SK-N-SH (cell line): ENCODE results near the gene TNN. TPM values are rescaled to one million over a fixed set of nuclear protein-coding genes. Genes with fewer than 3 reads are reported as not detected.

ENCODE experiments used
- CTCF ChIA-PET: fragments of 300-600, 350-600 bp; formaldehyde crosslinking; extraction: SDS; loops from one replicate; lab custom pipeline; 2021; lab: Yijun Ruan, JAX
- POLR2A ChIA-PET: fragments of 350-600 bp; sonication (Branson Sonifier 250); formaldehyde crosslinking; extraction: SDS; loops from one replicate; lab custom pipeline; 2020; ENCODE audit warnings: antibody characterized with exemption, inconsistent platforms; lab: Yijun Ruan, JAX
- DNase-seq: peaks from one replicate; pipeline ENCODE4 v3.0.0; 2012
- H2AFZ ChIP-seq: fragments of 200-600 bp; sonication (generic); 2 replicates; pipeline ENCODE4 v1.8.1; 2016; ENCODE audit warnings: antibody characterized with exemption, mild to moderate bottlenecking, low read depth
- H3F3A ChIP-seq: fragments of 200-600 bp; sonication (generic); replicated peaks from 2 replicates; pipeline ENCODE3; 2016; ENCODE audit warnings: antibody characterized with exemption, mild to moderate bottlenecking; ENCODE audit not compliant: insufficient read depth
- H3K27ac ChIP-seq, 2 experiments: fragments of 200-500 bp in 1 of 2; fragments of 200-600 bp in 1 of 2; sonication (Bioruptor generic) in 1 of 2; sonication (generic), shearing (Covaris generic) in 1 of 2; 2 replicates each; pipeline versions ENCODE4 v1.5.1 to v1.6.1; 2014 to 2016; ENCODE audit warnings: low read depth in 2 of 2, inconsistent platforms in 1 of 2, low read length in 1 of 2, mild to moderate bottlenecking in 1 of 2, mixed read lengths in 1 of 2
- H3K27me3 ChIP-seq: fragments of 200-600 bp; sonication (generic), shearing (Covaris generic); 2 replicates; pipeline ENCODE4 v1.6.1; 2016; ENCODE audit warnings: mixed run types; ENCODE audit not compliant: insufficient read depth
- H3K36me3 ChIP-seq, 2 experiments: fragments of 200-500 bp in 1 of 2; fragments of 200-600 bp in 1 of 2; sonication (Bioruptor generic) in 1 of 2; sonication (generic) in 1 of 2; replicated peaks in 1 of 2; 2 replicates each; pipeline versions ENCODE3 to v1.5.1; 2014 to 2016; ENCODE audit warnings: low read length in 1 of 2, mild to moderate bottlenecking in 1 of 2; ENCODE audit not compliant: insufficient read depth in 2 of 2, control insufficient read depth in 1 of 2
- H3K4me1 ChIP-seq, 2 experiments: fragments of 200-500 bp in 1 of 2; fragments of 200-600 bp in 1 of 2; sonication (Bioruptor generic) in 1 of 2; sonication (generic), shearing (Covaris generic) in 1 of 2; 2 replicates each; pipeline versions ENCODE4 v1.5.1 to v1.6.1; 2014 to 2016; ENCODE audit warnings: low read depth in 1 of 2, low read length in 1 of 2, mixed run types in 1 of 2; ENCODE audit not compliant: insufficient read depth in 2 of 2, control insufficient read depth in 1 of 2
- H3K4me2 ChIP-seq: fragments of 200-600 bp; sonication (generic), shearing (Covaris generic); 2 replicates; pipeline ENCODE4 v1.6.1; 2017; ENCODE audit warnings: mixed run types
- H3K4me3 ChIP-seq, 2 experiments: fragments of 200-500 bp in 1 of 2; fragments of 200-600 bp in 1 of 2; sonication (Bioruptor generic) in 1 of 2; sonication (generic), shearing (Covaris generic) in 1 of 2; 2 replicates each; pipeline versions ENCODE4 v1.5.1 to v1.8.1; 2014 to 2016; ENCODE audit warnings: low read depth in 2 of 2, inconsistent platforms in 1 of 2, low read length in 1 of 2, mild to moderate bottlenecking in 1 of 2, mixed read lengths in 1 of 2, moderate library complexity in 1 of 2
- H3K79me2 ChIP-seq: fragments of 200-600 bp; sonication (generic); 2 replicates; pipeline ENCODE4 v1.8.1; 2017; ENCODE audit warnings: mild to moderate bottlenecking; ENCODE audit not compliant: insufficient read depth
- H3K9ac ChIP-seq: fragments of 200-600 bp; sonication (generic); 2 replicates; pipeline ENCODE4 v1.6.1; 2017; ENCODE audit warnings: mixed run types
- H3K9me2 ChIP-seq: fragments of 200-600 bp; sonication (generic); 2 replicates; pipeline ENCODE4 v1.6.1; 2017; ENCODE audit warnings: mixed run types
- H3K9me3 ChIP-seq: fragments of 200-600 bp; sonication (generic); 2 replicates; pipeline ENCODE4 v1.6.1; 2017; ENCODE audit warnings: mixed run types, mild to moderate bottlenecking, moderate library complexity
- H4K20me1 ChIP-seq: fragments of 200-600 bp; sonication (generic); 2 replicates; pipeline ENCODE4 v1.6.1; 2017; ENCODE audit warnings: mild to moderate bottlenecking, mixed run types; ENCODE audit not compliant: insufficient read depth
- NRF1 ChIP-seq: IDR thresholded peaks from 2 replicates; pipeline ENCODE4 v1.6.1; 2012; ENCODE audit warnings: low read depth, mild to moderate bottlenecking, low read length
- RCOR1 ChIP-seq: fragments of 150-350 bp; IDR thresholded peaks from 2 replicates; pipeline ENCODE4 v1.6.1; 2017; ENCODE audit warnings: antibody characterized with exemption, low read length
- RFX5 ChIP-seq: IDR thresholded peaks from 2 replicates; pipeline ENCODE4 v1.6.1; 2012; ENCODE audit warnings: mild to moderate bottlenecking, improper control_type of control experiment, low read length
- SIN3A ChIP-seq: IDR thresholded peaks from 2 replicates; pipeline ENCODE4 v1.6.1; 2012; ENCODE audit warnings: low read depth, mild to moderate bottlenecking, low read length, moderate library complexity, borderline replicate concordance
- TCF12 ChIP-seq: IDR thresholded peaks from 2 replicates; pipeline ENCODE4 v1.4.0; 2012
- TEAD4 ChIP-seq: IDR thresholded peaks from 2 replicates; pipeline ENCODE4 v1.4.0; 2012; ENCODE audit warnings: mild to moderate bottlenecking, borderline replicate concordance; ENCODE audit not compliant: insufficient read depth
- YY1 ChIP-seq: IDR thresholded peaks from 2 replicates; pipeline ENCODE4 v1.4.0; 2012; ENCODE audit warnings: low read depth, mild to moderate bottlenecking
- WGBS: methylation state at CpG from one replicate; pipeline ENCODE4 v1.1.6; 2017; ENCODE audit warnings: low lambda C conversion rate; 5-methylcytosine and 5-hydroxymethylcytosine counted together
- polyA plus RNA-seq, 3 experiments: library from polyadenylated mRNA; depleted of rRNA; stranded (reverse); fragments of >200 nt; gene quantifications; 2 replicates each; pipeline ENCODE4 v1.2.3, GENCODE V29; 2012
- TF ChIP-seq, protein P1 (sequence below): fragments of 200-600 bp; sonication (generic); IDR thresholded peaks from 2 replicates; pipeline ENCODE4 v1.6.1; 2017; ENCODE audit warnings: antibody characterized with exemption, mild to moderate bottlenecking, moderate library complexity
- TF ChIP-seq, protein P2 (sequence below): fragments of 150-350 bp; IDR thresholded peaks from 2 replicates; pipeline ENCODE4 v1.6.1; 2017; ENCODE audit warnings: antibody characterized with exemption, low read length, low read depth, borderline replicate concordance
- TF ChIP-seq, protein P3 (sequence below): IDR thresholded peaks from 2 replicates; pipeline ENCODE4; 2012
- TF ChIP-seq, protein P4 (sequence below): IDR thresholded peaks from 2 replicates; pipeline ENCODE4 v1.4.0; 2012; ENCODE audit warnings: low read depth, borderline replicate concordance

The TNN gene
- polyA plus RNA-seq, 1 of the 3 experiments (the other 2 are of a cell fraction), result not detected

DNA sequence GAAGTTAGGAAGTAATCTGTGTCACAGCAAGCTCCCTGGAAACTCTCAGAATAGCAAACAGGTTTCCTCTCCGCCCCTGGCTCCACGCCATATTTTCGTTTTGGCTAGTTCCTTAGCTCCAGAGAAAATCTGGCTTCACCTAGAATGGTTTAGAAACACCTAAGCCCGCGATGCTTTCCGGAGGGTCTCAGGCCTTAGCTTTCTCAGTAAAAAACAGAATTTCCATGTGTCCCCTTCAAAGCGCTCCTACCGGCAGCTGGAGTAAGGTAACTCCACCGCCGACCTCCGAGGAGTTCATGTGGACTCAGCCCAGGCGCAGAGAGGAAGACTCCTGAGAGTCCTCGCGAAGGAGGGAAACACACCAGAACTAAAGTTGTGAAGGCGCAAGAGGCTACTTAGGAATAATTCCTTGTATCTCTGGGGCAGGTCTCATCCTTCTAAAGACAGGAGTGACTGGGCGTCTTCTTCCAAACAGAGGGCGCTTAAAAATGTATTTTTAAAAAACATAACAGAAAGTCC is 124.5 kb downstream of the TNN start:
- CTCF ChIA-PET, result interaction anchor here (0.6 to 1.6 kb wide), 5 partner anchors 37 to 768 kb away, joined by 3 to 13 read pairs (median 4); no protein-coding TSS in a partner anchor
- Histone ChIP-seq H3K4me3 (peak overlapping the region; percentile 44 to 46; a peak in 3 of 4 replicates), H2AFZ (peak overlapping the region; percentile 42; the same call in 1 of the 2 replicates), H3F3A (no peaks in the 10 kb centered on the region), H3K9me3 (no peaks in the 10 kb centered on the region)
- peak; percentile 22 for DNase-seq
- no peak for TF ChIP-seq RFX5
- no peak for TF ChIP-seq TCF12
- no peak for TF ChIP-seq SIN3A
- TF ChIP-seq, protein P1, sequence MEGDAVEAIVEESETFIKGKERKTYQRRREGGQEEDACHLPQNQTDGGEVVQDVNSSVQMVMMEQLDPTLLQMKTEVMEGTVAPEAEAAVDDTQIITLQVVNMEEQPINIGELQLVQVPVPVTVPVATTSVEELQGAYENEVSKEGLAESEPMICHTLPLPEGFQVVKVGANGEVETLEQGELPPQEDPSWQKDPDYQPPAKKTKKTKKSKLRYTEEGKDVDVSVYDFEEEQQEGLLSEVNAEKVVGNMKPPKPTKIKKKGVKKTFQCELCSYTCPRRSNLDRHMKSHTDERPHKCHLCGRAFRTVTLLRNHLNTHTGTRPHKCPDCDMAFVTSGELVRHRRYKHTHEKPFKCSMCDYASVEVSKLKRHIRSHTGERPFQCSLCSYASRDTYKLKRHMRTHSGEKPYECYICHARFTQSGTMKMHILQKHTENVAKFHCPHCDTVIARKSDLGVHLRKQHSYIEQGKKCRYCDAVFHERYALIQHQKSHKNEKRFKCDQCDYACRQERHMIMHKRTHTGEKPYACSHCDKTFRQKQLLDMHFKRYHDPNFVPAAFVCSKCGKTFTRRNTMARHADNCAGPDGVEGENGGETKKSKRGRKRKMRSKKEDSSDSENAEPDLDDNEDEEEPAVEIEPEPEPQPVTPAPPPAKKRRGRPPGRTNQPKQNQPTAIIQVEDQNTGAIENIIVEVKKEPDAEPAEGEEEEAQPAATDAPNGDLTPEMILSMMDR, result no peak
- no peak for TF ChIP-seq RCOR1
- TF ChIP-seq, protein P2, sequence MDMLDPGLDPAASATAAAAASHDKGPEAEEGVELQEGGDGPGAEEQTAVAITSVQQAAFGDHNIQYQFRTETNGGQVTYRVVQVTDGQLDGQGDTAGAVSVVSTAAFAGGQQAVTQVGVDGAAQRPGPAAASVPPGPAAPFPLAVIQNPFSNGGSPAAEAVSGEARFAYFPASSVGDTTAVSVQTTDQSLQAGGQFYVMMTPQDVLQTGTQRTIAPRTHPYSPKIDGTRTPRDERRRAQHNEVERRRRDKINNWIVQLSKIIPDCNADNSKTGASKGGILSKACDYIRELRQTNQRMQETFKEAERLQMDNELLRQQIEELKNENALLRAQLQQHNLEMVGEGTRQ, result no peak
- no peak for TF ChIP-seq NRF1
- no peak for TF ChIP-seq YY1
- TF ChIP-seq TEAD4, result no peak
- TF ChIP-seq, all 33 proteins: peak for 0
- POLR2A ChIA-PET, result no interaction called here
- H3K9me2 ChIP-seq, result no peaks in the 10 kb centered on the region
- WGBS, result 61% methylated on average over 17 of the region's 17 CpGs
- peak overlapping the region; percentile 62; the same call in 1 of the 2 replicates for H3K4me2 ChIP-seq
- H3K79me2 ChIP-seq, result no peaks in the 10 kb centered on the region
- no peaks in the 10 kb centered on the region for H3K27me3 ChIP-seq
- H4K20me1 ChIP-seq, result no peaks in the 10 kb centered on the region
- H3K9ac ChIP-seq, result no peak overlapping the region
- no peak overlapping the region for H3K27ac ChIP-seq
- H3K36me3 ChIP-seq, result no peaks in the 10 kb centered on the region
- H3K4me1 ChIP-seq, result peaks cover 0 to 10% of the 10 kb centered on the region in 2 experiments; a peak in 1 of 4 replicates

DNA sequence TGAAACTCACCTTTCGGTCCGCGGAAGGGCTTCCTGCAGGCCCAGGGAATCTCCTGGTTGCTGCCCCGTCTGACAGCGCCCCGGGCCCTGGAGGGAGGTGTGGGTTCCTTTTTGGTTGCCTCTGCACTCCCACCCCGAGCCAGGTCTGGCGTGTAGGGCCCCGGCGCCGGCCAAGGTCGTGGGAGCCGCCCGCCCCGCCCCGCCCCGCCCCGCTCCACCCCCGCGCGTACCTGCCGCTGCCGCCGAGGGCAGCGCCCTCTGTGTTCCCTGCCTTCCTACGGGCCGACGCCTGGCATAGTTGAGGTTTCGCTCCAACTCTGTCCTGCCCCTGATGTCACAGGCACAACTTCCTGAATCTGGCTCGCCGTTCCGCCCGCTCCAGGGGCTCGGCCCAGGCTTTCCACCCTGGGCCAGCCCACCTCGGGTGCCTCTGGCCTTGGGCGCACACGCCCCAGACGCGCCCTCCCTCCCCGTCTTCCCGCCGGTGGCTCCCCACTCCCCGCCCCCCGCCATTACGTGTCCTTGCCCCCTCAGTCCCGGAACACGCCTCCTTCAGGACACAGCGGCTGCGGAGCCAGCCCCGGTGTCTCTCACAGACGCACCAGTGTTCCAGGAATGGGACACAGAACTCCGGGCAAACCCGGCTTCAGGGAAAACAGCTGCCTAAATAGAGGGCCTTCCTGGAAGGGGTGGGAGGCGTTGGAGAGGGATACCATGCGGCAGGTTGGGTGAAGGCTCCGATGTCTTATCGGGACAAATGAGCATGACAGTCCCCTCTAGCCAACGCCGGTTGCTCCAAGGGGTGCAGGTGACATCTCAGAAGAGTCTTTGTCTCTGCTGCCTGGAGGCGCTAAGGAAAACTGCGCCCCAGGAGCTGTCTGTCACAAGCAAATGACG is 125.2 kb downstream of the TNN start, which contains the start of gene KIAA0040:
Gene KIAA0040 (minus strand): TSS at position 147 of the 897 bp plus-strand sequence. CDS start 31,763 bp downstream, outside the sequence.
- H3K9me3 ChIP-seq, result no peaks in the 10 kb centered on the region
- TF ChIP-seq, protein P3, sequence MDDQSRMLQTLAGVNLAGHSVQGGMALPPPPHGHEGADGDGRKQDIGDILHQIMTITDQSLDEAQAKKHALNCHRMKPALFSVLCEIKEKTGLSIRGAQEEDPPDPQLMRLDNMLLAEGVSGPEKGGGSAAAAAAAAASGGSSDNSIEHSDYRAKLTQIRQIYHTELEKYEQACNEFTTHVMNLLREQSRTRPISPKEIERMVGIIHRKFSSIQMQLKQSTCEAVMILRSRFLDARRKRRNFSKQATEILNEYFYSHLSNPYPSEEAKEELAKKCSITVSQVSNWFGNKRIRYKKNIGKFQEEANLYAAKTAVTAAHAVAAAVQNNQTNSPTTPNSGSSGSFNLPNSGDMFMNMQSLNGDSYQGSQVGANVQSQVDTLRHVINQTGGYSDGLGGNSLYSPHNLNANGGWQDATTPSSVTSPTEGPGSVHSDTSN, result no peak
- no peak for TF ChIP-seq TCF12
- TF ChIP-seq, protein P4, sequence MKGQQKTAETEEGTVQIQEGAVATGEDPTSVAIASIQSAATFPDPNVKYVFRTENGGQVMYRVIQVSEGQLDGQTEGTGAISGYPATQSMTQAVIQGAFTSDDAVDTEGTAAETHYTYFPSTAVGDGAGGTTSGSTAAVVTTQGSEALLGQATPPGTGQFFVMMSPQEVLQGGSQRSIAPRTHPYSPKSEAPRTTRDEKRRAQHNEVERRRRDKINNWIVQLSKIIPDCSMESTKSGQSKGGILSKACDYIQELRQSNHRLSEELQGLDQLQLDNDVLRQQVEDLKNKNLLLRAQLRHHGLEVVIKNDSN, result no peak
- no peaks in the 10 kb centered on the region for H3F3A ChIP-seq
- H3K4me3 ChIP-seq, result peak within 1 kb of the TSS; percentile 44 to 46
- 20% methylated on average over 34 of the region's 62 CpGs for WGBS
- H3K9me2 ChIP-seq, result no peaks in the 10 kb centered on the region
- peak within 1 kb of the TSS; percentile 62 for H3K4me2 ChIP-seq
- no peaks in the 10 kb centered on the region for H4K20me1 ChIP-seq
- H2AFZ ChIP-seq, result peak within 1 kb of the TSS; percentile 68; the same call in 1 of the 2 replicates
- no peaks in the 10 kb centered on the region for H3K79me2 ChIP-seq
- no peaks in the 10 kb centered on the region for H3K36me3 ChIP-seq
- H3K27me3 ChIP-seq, result no peaks in the 10 kb centered on the region
- no peak within 1 kb of the TSS for H3K27ac ChIP-seq
- ChIA-PET POLR2A (no interaction called here), CTCF (interaction anchor here (0.7 to 1.6 kb wide), 7 partner anchors 37 to 1507 kb away, joined by 3 to 13 read pairs (median 3); partner anchors contain the start of gene TNR)
- peak; percentile 86 for DNase-seq
- no peak within 1 kb of the TSS for H3K9ac ChIP-seq
- peaks cover 0 to 10% of the 10 kb centered on the region in 2 experiments; a peak in 1 of 4 replicates for H3K4me1 ChIP-seq
